22Rv1 (cell line): ENCODE measurements around the gene MKLN1.

ENCODE experiments used
- H3K27ac ChIP-seq: fragments of 450-650 bp; 2 replicates; pipeline ENCODE4 v1.5.1; 2017
- CTCF ChIP-seq: fragments of 450-650 bp; IDR thresholded peaks from 2 replicates; pipeline ENCODE4 v1.5.1; 2017; ENCODE audit warnings: mild to moderate bottlenecking
- ZFX ChIP-seq: fragments of 450-650 bp; IDR thresholded peaks from 2 replicates; pipeline ENCODE4 v1.6.1; 2017; ENCODE audit warnings: antibody characterized with exemption, borderline replicate concordance

MKLN1 gene

GRCh38 chr7:131354390-131354789, 26.7 kb downstream of the MKLN1 start:
- no peak overlapping the region for H3K27ac ChIP-seq
- TF ChIP-seq ZFX (no peak), CTCF (no peak)

- H3K27ac ChIP-seq: no peak overlapping the region
- TF ChIP-seq ZFX (no peak), CTCF (no peak)
These were observed 28.5 kb downstream of the MKLN1 start for GRCh38 chr7:131355917-131356777.

GRCh38 chr7:131357282-131357880, 29.7 kb downstream of the MKLN1 start:
- TF ChIP-seq CTCF: no peak
- TF ChIP-seq ZFX: no peak

GRCh38 chr7:131358636-131359035, 31.0 kb downstream of the MKLN1 start:
- TF ChIP-seq CTCF: no peak
- TF ChIP-seq ZFX: no peak
- no peak overlapping the region for H3K27ac ChIP-seq

More at GRCh38 chr7:131357282-131357880, 29.7 kb downstream of the MKLN1 start:
- no peak overlapping the region for H3K27ac ChIP-seq

- H3K27ac ChIP-seq: no peak overlapping the region
- TF ChIP-seq ZFX: no peak
- TF ChIP-seq CTCF: no peak
These were observed 31.6 kb downstream of the MKLN1 start for GRCh38 chr7:131359136-131359776.

GRCh38 chr7:131363719-131364118, 36.0 kb downstream of the MKLN1 start:
- no peak for TF ChIP-seq ZFX
- no peak for TF ChIP-seq CTCF
- no peak overlapping the region for H3K27ac ChIP-seq
